Endodermal cell (in vitro differentiated cells): Measurements from ENCODE around the gene RNF225. TPM values are rescaled to one million over a fixed set of nuclear protein-coding genes. Genes with fewer than 3 reads are reported as not detected.

ENCODE experiments used
- DNase-seq: peaks from one replicate; pipeline ENCODE4 v3.0.0-alpha.2; 2017
- H3K27ac ChIP-seq: 2 replicates; pipeline ENCODE4 v1.5.1; 2013; ENCODE audit warnings: mild to moderate bottlenecking, low read depth, low read length, moderate library complexity
- H3K27me3 ChIP-seq: 2 replicates; pipeline ENCODE4 v1.6.1; 2013; ENCODE audit warnings: mild to moderate bottlenecking, low read length, moderate library complexity; ENCODE audit not compliant: insufficient read depth, control insufficient read depth, poor library complexity, severe bottlenecking
- H3K36me3 ChIP-seq: 2 replicates; pipeline ENCODE4 v1.7.0; 2013; ENCODE audit warnings: mild to moderate bottlenecking, low read length, moderate library complexity; ENCODE audit not compliant: control insufficient read depth, insufficient read depth
- H3K4me1 ChIP-seq: one replicate; pipeline ENCODE4 v1.7.0; 2013; ENCODE audit warnings: low read length; ENCODE audit not compliant: control insufficient read depth, insufficient read depth
- H3K4me3 ChIP-seq: 2 replicates; pipeline ENCODE4 v1.5.1; 2013; ENCODE audit warnings: mild to moderate bottlenecking, low read length, moderate library complexity
- H3K9ac ChIP-seq: 2 replicates; pipeline ENCODE4 v1.6.1; 2013; ENCODE audit warnings: mild to moderate bottlenecking, low read length, moderate library complexity; ENCODE audit not compliant: poor library complexity, severe bottlenecking; ENCODE audit errors: extremely low read depth
- H3K9me3 ChIP-seq: 2 replicates; pipeline ENCODE4 v1.6.1; 2013; ENCODE audit warnings: mild to moderate bottlenecking, low read length, moderate library complexity; ENCODE audit not compliant: control insufficient read depth
- H3K27ac Mint-ChIP-seq: 2 replicates; pipeline ENCODE4 v1.8.0; 2020; ENCODE audit warnings: mixed read lengths
- H3K27me3 Mint-ChIP-seq: 2 replicates; pipeline ENCODE4 v1.8.0; 2021; ENCODE audit warnings: mild to moderate bottlenecking, mixed read lengths; ENCODE audit not compliant: insufficient read depth
- H3K36me3 Mint-ChIP-seq: 2 replicates; pipeline ENCODE4 v1.8.0; 2020; ENCODE audit warnings: low read depth, mixed read lengths
- H3K4me1 Mint-ChIP-seq: 2 replicates; pipeline ENCODE4 v1.8.0; 2020; ENCODE audit warnings: mixed read lengths
- H3K4me3 Mint-ChIP-seq: 2 replicates; pipeline ENCODE4 v1.8.0; 2020; ENCODE audit warnings: mild to moderate bottlenecking, moderate library complexity, mixed read lengths
- H3K9me3 Mint-ChIP-seq: 2 replicates; pipeline ENCODE4 v1.8.0; 2020; ENCODE audit warnings: mild to moderate bottlenecking, mixed read lengths
- WGBS, 2 experiments: methylation state at CpG; one replicate each; pipeline versions ENCODE4 v1.1.5 to v1.1.7; 2013; ENCODE audit warnings: missing lambda C conversion rate in 2 of 2, mixed read lengths in 1 of 2; ENCODE audit not compliant: insufficient coverage in 1 of 2, insufficient read length in 1 of 2; 5-methylcytosine and 5-hydroxymethylcytosine counted together
- total RNA-seq, 2 donors: library from RNA; stranded (reverse); fragmentation: NEBNext Ultra II Directional in 1 of 2; extraction: Animal tissue kit (Norgen Biotek cat#: 25700) in 1 of 2; gene quantifications; 2 replicates in 1 of 2; 3 replicates in 1 of 2; pipeline ENCODE4 v1.2.1, GENCODE V29; 2021
- TF ChIP-seq, protein P1 (sequence below): fragments of 200-600 bp; sonication (generic); conservative IDR thresholded peaks from 2 replicates; pipeline ENCODE4 v1.5.0; 2021; ENCODE audit warnings: antibody characterized with exemption, mild to moderate bottlenecking

Gene RNF225
- total RNA-seq, 2 donors from 2014 or later = 0.82 to 0.92 TPM

DNA sequence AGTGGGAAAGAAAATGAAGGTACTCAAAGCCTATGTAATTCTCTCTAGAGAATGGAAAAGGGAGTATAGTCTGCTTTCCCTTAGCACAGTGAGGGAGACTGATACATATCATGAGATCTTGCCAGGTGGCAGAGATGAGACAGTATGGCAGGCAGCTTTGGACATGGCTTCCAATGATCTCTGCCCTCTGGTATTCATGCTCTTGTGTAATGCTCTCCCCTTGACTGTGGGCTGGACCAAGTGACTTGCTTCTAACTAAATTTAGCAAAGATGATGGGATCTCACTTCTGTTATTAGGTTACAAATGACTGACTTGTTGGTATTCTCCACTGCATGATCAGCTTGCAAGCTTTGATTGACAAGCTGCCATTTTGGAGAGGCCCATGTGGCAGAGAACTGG lies 34.3 kb downstream of the RNF225 start:
- Histone ChIP-seq H3K27me3 (no peaks in the 10 kb centered on the region), H3K4me1 (no peaks in the 10 kb centered on the region), H3K36me3 (peaks cover 29% of the 10 kb centered on the region), H3K9ac (no peak overlapping the region), H3K4me3 (peak overlapping the region; percentile 22), H3K9me3 (peaks cover 66% of the 10 kb centered on the region), H3K27ac (no peak overlapping the region)
- no peak overlapping the region for H3K27ac Mint-ChIP-seq
- H3K4me3 Mint-ChIP-seq = no peak overlapping the region
- H3K27me3 Mint-ChIP-seq = peaks cover 18% of the 10 kb centered on the region
- TF ChIP-seq, protein P1, sequence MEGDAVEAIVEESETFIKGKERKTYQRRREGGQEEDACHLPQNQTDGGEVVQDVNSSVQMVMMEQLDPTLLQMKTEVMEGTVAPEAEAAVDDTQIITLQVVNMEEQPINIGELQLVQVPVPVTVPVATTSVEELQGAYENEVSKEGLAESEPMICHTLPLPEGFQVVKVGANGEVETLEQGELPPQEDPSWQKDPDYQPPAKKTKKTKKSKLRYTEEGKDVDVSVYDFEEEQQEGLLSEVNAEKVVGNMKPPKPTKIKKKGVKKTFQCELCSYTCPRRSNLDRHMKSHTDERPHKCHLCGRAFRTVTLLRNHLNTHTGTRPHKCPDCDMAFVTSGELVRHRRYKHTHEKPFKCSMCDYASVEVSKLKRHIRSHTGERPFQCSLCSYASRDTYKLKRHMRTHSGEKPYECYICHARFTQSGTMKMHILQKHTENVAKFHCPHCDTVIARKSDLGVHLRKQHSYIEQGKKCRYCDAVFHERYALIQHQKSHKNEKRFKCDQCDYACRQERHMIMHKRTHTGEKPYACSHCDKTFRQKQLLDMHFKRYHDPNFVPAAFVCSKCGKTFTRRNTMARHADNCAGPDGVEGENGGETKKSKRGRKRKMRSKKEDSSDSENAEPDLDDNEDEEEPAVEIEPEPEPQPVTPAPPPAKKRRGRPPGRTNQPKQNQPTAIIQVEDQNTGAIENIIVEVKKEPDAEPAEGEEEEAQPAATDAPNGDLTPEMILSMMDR = no peak
- no peak for DNase-seq
- H3K4me1 Mint-ChIP-seq = no peaks in the 10 kb centered on the region
- peaks cover 73% of the 10 kb centered on the region for H3K9me3 Mint-ChIP-seq
- H3K36me3 Mint-ChIP-seq = peaks cover 37% of the 10 kb centered on the region

DNA sequence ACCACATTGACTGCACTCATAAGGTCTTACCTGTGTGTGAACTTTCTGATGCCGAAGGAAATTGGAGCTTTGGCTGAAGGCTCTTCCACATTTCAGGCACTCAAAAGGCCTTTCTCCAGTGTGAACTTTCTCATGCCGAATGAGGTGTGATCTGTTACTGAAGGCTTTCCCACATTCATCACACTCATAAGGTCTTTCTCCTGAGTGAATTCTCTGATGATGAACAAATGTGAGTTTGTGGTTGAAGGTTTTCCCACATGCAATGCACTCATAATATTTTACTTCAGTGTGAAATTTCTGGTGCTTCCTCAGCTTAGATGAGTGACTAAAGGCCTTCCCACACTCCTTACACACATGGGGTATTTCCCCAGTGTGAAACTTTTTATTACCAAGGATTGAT lies 38.8 kb downstream of the RNF225 start:
- no peak overlapping the region for H3K9ac ChIP-seq
- H3K27me3 ChIP-seq = no peaks in the 10 kb centered on the region
- H3K4me3 ChIP-seq = peak overlapping the region; percentile 66
- WGBS, 2 experiments = 98 to 100% methylated on average over 1 to 2 of the region's 2 CpGs
- H3K4me1 Mint-ChIP-seq = no peaks in the 10 kb centered on the region
- no peak overlapping the region for H3K4me3 Mint-ChIP-seq
- peaks cover 52% of the 10 kb centered on the region for H3K36me3 ChIP-seq
- peaks cover 95% of the 10 kb centered on the region for H3K9me3 Mint-ChIP-seq
- no peak for DNase-seq
- H3K27ac ChIP-seq = no peak overlapping the region
- H3K9me3 ChIP-seq = peaks cover 99% of the 10 kb centered on the region
- TF ChIP-seq, protein P1 = no peak
- peaks cover 18% of the 10 kb centered on the region for H3K27me3 Mint-ChIP-seq
- peaks cover 72% of the 10 kb centered on the region for H3K36me3 Mint-ChIP-seq
- no peak overlapping the region for H3K27ac Mint-ChIP-seq
- no peaks in the 10 kb centered on the region for H3K4me1 ChIP-seq

DNA sequence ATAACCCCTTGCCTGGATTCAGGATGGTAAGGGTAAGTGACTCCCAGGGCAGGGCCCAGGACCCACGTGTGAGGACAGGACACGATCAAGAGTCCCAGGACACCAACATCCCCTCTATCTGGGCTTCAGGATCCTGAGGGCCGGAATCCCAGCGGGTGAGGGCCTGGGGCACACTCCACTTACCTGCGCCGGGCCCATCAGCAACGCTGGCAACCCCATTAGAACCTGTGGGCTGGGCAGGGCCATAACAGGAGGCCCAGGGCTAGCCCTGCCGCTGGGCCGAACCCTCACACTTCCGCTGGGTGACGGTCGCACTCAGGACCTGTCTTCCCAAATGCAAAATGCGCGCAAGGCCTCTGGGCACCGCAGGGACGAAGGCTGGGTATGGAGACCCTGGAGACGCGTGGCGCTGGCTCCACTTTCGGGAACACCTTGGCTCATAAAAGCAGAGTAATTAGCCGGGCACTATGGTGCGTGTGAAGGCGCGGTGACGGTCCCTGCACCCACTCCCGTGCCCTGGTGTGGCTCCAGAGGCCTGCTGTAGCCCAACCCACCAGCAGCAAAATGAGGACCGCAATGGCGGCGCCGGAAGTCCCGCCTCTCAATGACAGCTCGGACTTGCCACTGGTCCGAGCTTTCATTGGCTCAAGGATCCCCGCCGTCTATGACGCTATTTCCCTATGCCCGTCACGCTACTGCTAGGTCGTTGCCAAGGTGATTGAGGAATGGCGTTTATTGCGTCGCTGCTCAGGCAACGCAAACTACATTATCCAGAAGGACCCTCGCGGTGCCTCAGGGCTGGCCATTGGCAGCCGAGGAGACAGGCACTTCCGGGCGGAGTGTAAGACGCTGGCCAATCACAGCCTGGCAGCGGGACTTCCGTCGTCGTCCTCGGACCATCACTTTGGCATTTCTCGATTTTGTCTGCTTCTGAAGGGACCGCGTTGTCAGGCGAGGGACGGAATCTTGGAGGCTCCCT lies 44.4 kb downstream of the RNF225 start, which contains the start of gene ZNF132:
Gene ZNF132 (minus strand): TSS at position 578 of the 979 bp plus-strand sequence. CDS start 332 bp downstream, at position 246.
- Mint-ChIP-seq H3K27ac (peak within 1 kb of the TSS; percentile 44), H3K27me3 (peaks cover 58% of the 10 kb centered on the region)

More for the DNA sequence above, 44.4 kb downstream of the RNF225 start, which contains the start of gene ZNF132:
- 16 to 26% methylated on average over 32 to 59 of the region's 59 CpGs for WGBS, 2 experiments
- Histone ChIP-seq H3K9me3 (peaks cover 58% of the 10 kb centered on the region), H3K27me3 (peaks cover 27% of the 10 kb centered on the region), H3K9ac (peak within 1 kb of the TSS; percentile 50), H3K4me3 (peak within 1 kb of the TSS; percentile 88), H3K36me3 (peaks cover 22% of the 10 kb centered on the region), H3K27ac (no peak within 1 kb of the TSS), H3K4me1 (no peaks in the 10 kb centered on the region)
- TF ChIP-seq, protein P1 = no peak
- Mint-ChIP-seq H3K4me1 (no peaks in the 10 kb centered on the region), H3K9me3 (peaks cover 79% of the 10 kb centered on the region), H3K36me3 (peaks cover 37% of the 10 kb centered on the region), H3K4me3 (peak within 1 kb of the TSS; percentile 59)
- DNase-seq = peak; percentile 67
